ENCODE results near the gene CDT1.
A peak's percentile ranks its signal among the peaks of the same experiment; 100 is the strongest.

DNA sequence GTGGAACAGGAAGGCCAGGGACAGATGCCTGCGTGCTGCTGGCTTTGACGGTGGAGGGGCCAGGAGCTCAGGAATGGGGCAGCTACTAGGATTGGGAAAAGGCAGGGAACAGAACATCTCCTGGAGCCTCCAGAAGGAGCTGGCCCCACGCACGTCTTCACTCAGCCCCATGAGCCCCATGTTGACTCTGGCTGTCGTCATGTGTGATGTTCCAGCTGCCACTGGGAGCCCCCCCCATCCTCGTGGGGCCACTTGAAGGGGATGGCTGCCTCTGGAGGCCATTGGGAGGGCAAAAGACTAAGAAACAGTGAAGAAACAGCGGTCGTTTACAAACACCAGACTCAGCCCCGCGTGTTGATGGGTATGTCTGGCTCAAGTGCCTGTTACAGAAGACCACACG is 26.7 kb downstream of the CDT1 start:
- TF ChIP-seq, protein P1, sequence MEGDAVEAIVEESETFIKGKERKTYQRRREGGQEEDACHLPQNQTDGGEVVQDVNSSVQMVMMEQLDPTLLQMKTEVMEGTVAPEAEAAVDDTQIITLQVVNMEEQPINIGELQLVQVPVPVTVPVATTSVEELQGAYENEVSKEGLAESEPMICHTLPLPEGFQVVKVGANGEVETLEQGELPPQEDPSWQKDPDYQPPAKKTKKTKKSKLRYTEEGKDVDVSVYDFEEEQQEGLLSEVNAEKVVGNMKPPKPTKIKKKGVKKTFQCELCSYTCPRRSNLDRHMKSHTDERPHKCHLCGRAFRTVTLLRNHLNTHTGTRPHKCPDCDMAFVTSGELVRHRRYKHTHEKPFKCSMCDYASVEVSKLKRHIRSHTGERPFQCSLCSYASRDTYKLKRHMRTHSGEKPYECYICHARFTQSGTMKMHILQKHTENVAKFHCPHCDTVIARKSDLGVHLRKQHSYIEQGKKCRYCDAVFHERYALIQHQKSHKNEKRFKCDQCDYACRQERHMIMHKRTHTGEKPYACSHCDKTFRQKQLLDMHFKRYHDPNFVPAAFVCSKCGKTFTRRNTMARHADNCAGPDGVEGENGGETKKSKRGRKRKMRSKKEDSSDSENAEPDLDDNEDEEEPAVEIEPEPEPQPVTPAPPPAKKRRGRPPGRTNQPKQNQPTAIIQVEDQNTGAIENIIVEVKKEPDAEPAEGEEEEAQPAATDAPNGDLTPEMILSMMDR (IDR thresholded peaks at IDR 0.05), result no peak
- peak in 1 of 3 donors; percentile 27 for TF ChIP-seq POLR2AphosphoS5 (IDR thresholded peaks at IDR 0.05)
